ENCODE data around the gene GSDMA. TPM values are rescaled to one million over a fixed set of nuclear protein-coding genes. Genes with fewer than 3 reads are reported as not detected.
"Not testable (repeated sequence)": the region's sequence is repeated elsewhere in the genome, so short reads cannot be mapped to it uniquely, and the experiment has no call there.

The GSDMA gene
- total and polyA plus RNA-seq, 9 donors, result 0.09 to 0.24 (median 0.17) TPM; not detected in 1

DNA sequence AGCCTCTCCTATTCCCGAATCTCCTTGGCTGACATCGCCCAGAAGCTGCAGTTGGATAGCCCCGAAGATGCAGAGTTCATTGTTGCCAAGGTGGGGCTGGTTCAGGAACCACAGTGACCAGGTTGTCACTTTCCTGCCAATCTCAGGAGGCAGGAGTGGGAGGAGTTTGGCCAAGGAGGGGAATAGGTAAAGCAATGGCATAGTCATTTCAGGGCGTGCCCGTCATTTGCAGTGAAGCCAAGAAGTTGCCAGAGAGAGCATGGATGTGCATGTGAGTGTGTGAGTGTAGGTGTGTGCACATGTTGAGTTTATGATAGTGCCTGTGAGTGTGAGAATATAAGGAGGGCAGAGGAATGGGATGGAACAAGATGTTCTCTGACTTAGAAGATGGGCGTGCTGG is 32.6 kb downstream of the GSDMA start:
- peaks cover 67% of the 10 kb centered on the region for H3K36me3 ChIP-seq (ENCODE audit: control insufficient read depth, insufficient read depth, low read length)
- H3K27ac ChIP-seq (ENCODE audit: low read length), result peak overlapping the region; percentile 11
- no peaks in the 10 kb centered on the region for H3K9me3 ChIP-seq (replicated peaks; ENCODE audit: control insufficient read depth, low read depth, low read length)
- H3K27me3 ChIP-seq (ENCODE audit: control insufficient read depth, insufficient read depth, low read length), result no peaks in the 10 kb centered on the region
- DNase-seq, result no peak
- H3K4me1 ChIP-seq (ENCODE audit: control insufficient read depth, insufficient read depth, low read length), result peaks cover 6% of the 10 kb centered on the region
- no peak overlapping the region for H3K4me3 ChIP-seq (ENCODE audit: low read length)
- WGBS (ENCODE audit: insufficient coverage), result 98% methylated on average over 6 of the region's 6 CpGs

DNA sequence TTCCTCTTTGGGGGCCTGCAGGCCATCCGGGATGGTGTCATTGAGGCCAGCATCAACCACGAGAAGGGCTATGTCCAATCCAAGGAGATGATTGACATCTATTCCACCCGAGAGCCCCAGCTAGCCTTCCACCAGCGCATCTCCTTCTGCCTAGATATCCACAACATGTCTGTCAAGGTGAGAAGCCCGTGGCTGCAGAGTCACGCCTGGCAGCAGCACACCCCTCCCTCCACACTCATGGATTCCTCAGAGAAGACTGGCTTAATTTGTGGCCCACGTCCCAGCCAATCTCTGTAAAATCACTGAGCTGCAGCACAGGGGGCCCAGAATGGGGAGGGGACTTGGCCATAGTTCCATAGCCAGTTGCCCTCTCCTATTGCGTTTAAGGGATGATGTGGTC is 33.4 kb downstream of the GSDMA start:
- Histone ChIP-seq H3K4me1 (ENCODE audit: control insufficient read depth, insufficient read depth, low read length) (peaks cover 6% of the 10 kb centered on the region), H3K9me3 (replicated peaks; ENCODE audit: control insufficient read depth, low read depth, low read length) (no peaks in the 10 kb centered on the region), H3K4me3 (ENCODE audit: low read length) (no peak overlapping the region), H3K27me3 (ENCODE audit: control insufficient read depth, insufficient read depth, low read length) (no peaks in the 10 kb centered on the region), H3K27ac (ENCODE audit: low read length) (no peak overlapping the region), H3K36me3 (ENCODE audit: control insufficient read depth, insufficient read depth, low read length) (peaks cover 60% of the 10 kb centered on the region)
- DNase-seq, result no peak
- 79% methylated on average over 2 of the region's 8 CpGs for WGBS (ENCODE audit: insufficient coverage)

DNA sequence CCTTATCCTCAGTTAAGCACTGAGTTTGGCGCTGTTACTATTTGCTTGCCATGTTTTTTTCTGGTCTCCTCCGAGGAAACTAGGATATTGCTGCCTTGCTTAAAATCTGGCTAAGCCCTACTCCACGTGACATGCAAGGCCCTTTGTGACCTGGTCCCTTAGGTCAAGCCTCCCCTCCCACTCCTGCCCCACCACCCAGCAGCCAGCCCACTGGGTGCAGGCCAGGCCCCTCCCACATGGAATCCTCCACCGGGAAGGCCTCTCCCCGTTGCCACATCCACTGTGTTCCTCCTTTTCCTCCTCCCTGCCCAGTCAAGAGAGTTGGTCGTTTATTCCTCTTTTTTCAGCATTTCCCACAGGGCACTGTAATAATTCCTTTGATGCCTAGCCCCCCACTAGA is 34.0 kb downstream of the GSDMA start:
- Histone ChIP-seq H3K4me3 (ENCODE audit: low read length) (no peak overlapping the region), H3K27me3 (ENCODE audit: control insufficient read depth, insufficient read depth, low read length) (no peaks in the 10 kb centered on the region), H3K27ac (ENCODE audit: low read length) (no peak overlapping the region), H3K36me3 (ENCODE audit: control insufficient read depth, insufficient read depth, low read length) (peaks cover 54% of the 10 kb centered on the region), H3K4me1 (ENCODE audit: control insufficient read depth, insufficient read depth, low read length) (peaks cover 6% of the 10 kb centered on the region), H3K9me3 (replicated peaks; ENCODE audit: control insufficient read depth, low read depth, low read length) (no peaks in the 10 kb centered on the region)
- 41% methylated on average over 5 of the region's 6 CpGs for WGBS (ENCODE audit: insufficient coverage)
- DNase-seq, result no peak

DNA sequence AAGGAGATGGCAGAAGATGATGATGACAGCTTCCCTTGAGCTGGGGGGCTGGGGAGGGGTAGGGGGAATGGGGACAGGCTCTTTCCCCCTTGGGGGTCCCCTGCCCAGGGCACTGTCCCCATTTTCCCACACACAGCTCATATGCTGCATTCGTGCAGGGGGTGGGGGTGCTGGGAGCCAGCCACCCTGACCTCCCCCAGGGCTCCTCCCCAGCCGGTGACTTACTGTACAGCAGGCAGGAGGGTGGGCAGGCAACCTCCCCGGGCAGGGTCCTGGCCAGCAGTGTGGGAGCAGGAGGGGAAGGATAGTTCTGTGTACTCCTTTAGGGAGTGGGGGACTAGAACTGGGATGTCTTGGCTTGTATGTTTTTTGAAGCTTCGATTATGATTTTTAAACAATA is 34.7 kb downstream of the GSDMA start:
- no peaks in the 10 kb centered on the region for H3K9me3 ChIP-seq (replicated peaks; ENCODE audit: control insufficient read depth, low read depth, low read length)
- WGBS (ENCODE audit: insufficient coverage), result no CpG with 5 or more reads among the region's 4 CpGs
- H3K4me3 ChIP-seq (ENCODE audit: low read length), result no peak overlapping the region
- no peak overlapping the region for H3K27ac ChIP-seq (ENCODE audit: low read length)
- DNase-seq, result no peak
- peaks cover 6% of the 10 kb centered on the region for H3K4me1 ChIP-seq (ENCODE audit: control insufficient read depth, insufficient read depth, low read length)
- H3K27me3 ChIP-seq (ENCODE audit: control insufficient read depth, insufficient read depth, low read length), result no peaks in the 10 kb centered on the region
- peaks cover 47% of the 10 kb centered on the region for H3K36me3 ChIP-seq (ENCODE audit: control insufficient read depth, insufficient read depth, low read length)

DNA sequence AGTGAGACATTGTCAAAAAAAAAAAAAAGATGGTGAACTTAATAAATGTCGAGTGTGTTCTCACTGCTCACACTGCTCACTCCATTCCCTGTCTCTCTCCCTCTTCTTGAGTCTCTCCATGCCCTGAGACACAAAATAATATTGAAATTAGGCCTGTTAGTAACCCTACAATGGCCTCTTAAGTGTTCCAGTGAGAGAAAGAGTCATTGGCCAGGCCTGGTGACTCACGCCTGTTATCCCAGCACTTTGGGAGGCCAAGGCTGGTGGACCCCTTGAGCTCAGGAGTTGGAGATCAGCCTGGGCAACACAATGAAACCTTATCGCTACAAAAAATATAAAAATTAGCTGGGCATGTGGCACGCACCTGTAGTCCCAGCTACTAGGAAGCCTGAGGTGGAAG is 36.3 kb downstream of the GSDMA start:
- no peak overlapping the region for H3K4me3 ChIP-seq (ENCODE audit: low read length)
- no peaks in the 10 kb centered on the region for H3K27me3 ChIP-seq (ENCODE audit: control insufficient read depth, insufficient read depth, low read length)
- H3K27ac ChIP-seq (ENCODE audit: low read length), result no peak overlapping the region
- H3K4me1 ChIP-seq (ENCODE audit: control insufficient read depth, insufficient read depth, low read length), result peaks cover 3% of the 10 kb centered on the region
- no peak for DNase-seq
- H3K9me3 ChIP-seq (replicated peaks; ENCODE audit: control insufficient read depth, low read depth, low read length), result no peaks in the 10 kb centered on the region
- peaks cover 31% of the 10 kb centered on the region for H3K36me3 ChIP-seq (ENCODE audit: control insufficient read depth, insufficient read depth, low read length)
- 72% methylated on average over 2 of the region's 4 CpGs for WGBS (ENCODE audit: insufficient coverage)

DNA sequence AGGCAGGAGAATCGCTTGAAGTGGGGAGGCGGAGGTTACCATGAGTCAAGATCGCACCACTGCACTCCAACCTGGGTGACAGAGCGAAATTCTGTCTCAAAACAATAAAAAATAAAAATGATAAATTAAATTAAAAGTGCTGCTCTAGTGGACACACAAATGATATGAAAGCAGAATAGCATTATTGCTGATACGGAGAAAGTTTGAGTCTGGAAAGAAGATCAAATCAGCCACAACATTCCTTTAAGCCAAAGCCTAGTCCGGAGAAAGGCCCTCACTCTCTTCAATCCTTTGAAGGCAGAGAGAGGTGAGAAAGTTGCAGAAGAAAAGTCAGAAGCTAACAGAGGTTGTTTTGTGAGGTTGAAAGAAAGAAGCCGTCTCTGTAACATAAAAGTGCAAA is 37.4 kb downstream of the GSDMA start:
- peaks cover 2% of the 10 kb centered on the region for H3K4me1 ChIP-seq (ENCODE audit: control insufficient read depth, insufficient read depth, low read length)

DNA sequence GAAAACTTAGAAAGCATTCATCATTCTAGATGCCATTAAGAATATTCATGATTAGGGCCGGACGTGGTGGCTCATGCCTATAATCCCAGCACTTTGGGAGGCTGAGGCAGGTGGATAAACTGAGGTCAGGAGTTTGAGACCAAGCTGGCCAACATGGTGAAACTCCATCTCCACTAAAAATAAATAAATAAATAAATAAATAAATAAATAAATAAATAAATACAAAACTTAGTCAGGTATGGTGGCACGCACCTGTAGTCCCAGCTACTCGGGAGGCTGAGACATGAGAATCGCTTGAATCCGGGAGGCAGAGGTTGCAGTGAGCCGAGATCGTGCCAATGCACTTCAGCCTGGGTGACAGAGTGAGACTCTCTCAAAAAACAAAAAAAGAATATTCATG is 38.5 kb downstream of the GSDMA start:
- not testable (repeated sequence) for H3K4me1 ChIP-seq (ENCODE audit: control insufficient read depth, insufficient read depth, low read length); H3K27me3 ChIP-seq (ENCODE audit: control insufficient read depth, insufficient read depth, low read length); H3K4me3 ChIP-seq (ENCODE audit: low read length); H3K27ac ChIP-seq (ENCODE audit: low read length); H3K9me3 ChIP-seq (replicated peaks; ENCODE audit: control insufficient read depth, low read depth, low read length); DNase-seq
- no CpG with 5 or more reads among the region's 8 CpGs for WGBS (ENCODE audit: insufficient coverage)
- peaks cover 10% of the 10 kb centered on the region for H3K36me3 ChIP-seq (ENCODE audit: control insufficient read depth, insufficient read depth, low read length)

More for the DNA sequence above, 37.4 kb downstream of the GSDMA start:
- Histone ChIP-seq H3K9me3 (replicated peaks; ENCODE audit: control insufficient read depth, low read depth, low read length) (no peaks in the 10 kb centered on the region), H3K36me3 (ENCODE audit: control insufficient read depth, insufficient read depth, low read length) (peaks cover 20% of the 10 kb centered on the region), H3K4me3 (ENCODE audit: low read length) (no peak overlapping the region), H3K27me3 (ENCODE audit: control insufficient read depth, insufficient read depth, low read length) (no peaks in the 10 kb centered on the region), H3K27ac (ENCODE audit: low read length) (no peak overlapping the region)
- no peak for DNase-seq
- WGBS (ENCODE audit: insufficient coverage), result 100% methylated on average over 1 of the region's 7 CpGs

DNA sequence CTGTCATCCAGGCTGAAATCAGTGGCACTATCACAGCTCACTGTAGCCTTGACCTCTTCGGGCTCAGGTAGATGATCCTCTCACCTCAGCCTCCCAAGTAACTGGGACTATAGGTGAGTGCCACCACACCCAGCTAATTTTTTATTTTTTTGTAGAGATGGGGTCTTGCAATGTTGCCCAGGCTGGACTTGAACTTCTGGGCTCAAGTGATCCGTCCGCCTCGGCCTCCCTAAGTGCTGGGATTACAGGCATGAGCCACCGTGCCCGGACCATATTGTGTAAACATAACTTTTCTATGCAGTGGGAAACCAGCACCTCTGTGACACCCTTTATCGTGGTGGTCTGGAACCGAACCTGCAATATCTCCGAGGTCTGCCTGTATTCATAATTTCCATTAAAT is 41.3 kb downstream of the GSDMA start:
- H3K36me3 ChIP-seq (ENCODE audit: control insufficient read depth, insufficient read depth, low read length), result no peaks in the 10 kb centered on the region
- no peaks in the 10 kb centered on the region for H3K27me3 ChIP-seq (ENCODE audit: control insufficient read depth, insufficient read depth, low read length)
- WGBS (ENCODE audit: insufficient coverage), result 89% methylated on average over 8 of the region's 9 CpGs
- no peak overlapping the region for H3K4me3 ChIP-seq (ENCODE audit: low read length)
- no peak overlapping the region for H3K27ac ChIP-seq (ENCODE audit: low read length)
- no peaks in the 10 kb centered on the region for H3K4me1 ChIP-seq (ENCODE audit: control insufficient read depth, insufficient read depth, low read length)
- no peaks in the 10 kb centered on the region for H3K9me3 ChIP-seq (replicated peaks; ENCODE audit: control insufficient read depth, low read depth, low read length)
- no peak for DNase-seq

DNA sequence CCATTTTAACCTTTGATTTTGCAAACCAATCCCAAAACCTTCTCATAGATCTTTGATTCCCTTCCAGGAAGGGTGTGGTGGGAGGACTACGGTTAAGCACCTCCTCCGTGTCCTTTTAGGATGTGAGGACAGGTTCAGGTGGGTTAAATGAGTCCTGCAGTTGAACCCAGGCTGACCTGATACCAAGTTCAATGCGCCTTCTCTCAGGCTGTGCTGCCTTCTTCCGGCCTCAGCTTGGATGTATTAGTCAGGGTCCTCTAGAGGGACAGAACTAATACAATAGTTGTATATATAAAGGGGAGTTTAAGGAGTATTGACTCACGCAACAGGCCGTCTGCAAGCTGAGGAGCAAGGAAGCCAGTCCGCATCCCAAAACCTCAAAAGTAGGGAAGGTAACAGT is 41.9 kb downstream of the GSDMA start:
- H3K36me3 ChIP-seq (ENCODE audit: control insufficient read depth, insufficient read depth, low read length), result no peaks in the 10 kb centered on the region
- DNase-seq, result no peak
- no peaks in the 10 kb centered on the region for H3K27me3 ChIP-seq (ENCODE audit: control insufficient read depth, insufficient read depth, low read length)
- no peaks in the 10 kb centered on the region for H3K4me1 ChIP-seq (ENCODE audit: control insufficient read depth, insufficient read depth, low read length)
- 91% methylated on average over 4 of the region's 7 CpGs for whole genome bisulfite sequencing (ENCODE audit: insufficient coverage)
- H3K4me3 ChIP-seq (ENCODE audit: low read length), result no peak overlapping the region
- H3K27ac ChIP-seq (ENCODE audit: low read length), result no peak overlapping the region
- H3K9me3 ChIP-seq (replicated peaks; ENCODE audit: control insufficient read depth, low read depth, low read length), result no peaks in the 10 kb centered on the region

DNA sequence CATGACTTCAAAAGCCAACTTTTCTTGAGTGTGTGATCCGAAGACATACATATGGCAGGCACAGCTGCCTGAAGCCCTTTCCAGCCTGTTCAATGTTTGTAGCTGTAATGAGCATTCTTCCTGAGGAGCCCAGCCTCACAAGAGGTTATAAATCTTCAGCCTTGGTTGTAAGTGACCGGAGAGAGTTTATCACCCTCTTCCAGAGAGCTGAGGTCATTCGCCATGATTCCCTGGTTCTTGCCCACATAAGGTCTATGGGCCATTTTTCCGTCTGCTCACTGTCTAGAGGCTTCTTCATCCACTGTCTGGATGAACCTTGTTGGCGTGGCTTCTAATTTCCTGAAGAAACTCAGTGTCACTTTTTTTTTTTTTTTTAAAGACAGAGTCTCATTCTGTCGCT is 42.7 kb downstream of the GSDMA start:
- no peak overlapping the region for H3K27ac ChIP-seq (ENCODE audit: low read length)
- 56% methylated on average over 4 of the region's 6 CpGs for WGBS (ENCODE audit: insufficient coverage)
- H3K27me3 ChIP-seq (ENCODE audit: control insufficient read depth, insufficient read depth, low read length), result no peaks in the 10 kb centered on the region
- DNase-seq, result no peak
- no peaks in the 10 kb centered on the region for H3K36me3 ChIP-seq (ENCODE audit: control insufficient read depth, insufficient read depth, low read length)
- no peaks in the 10 kb centered on the region for H3K4me1 ChIP-seq (ENCODE audit: control insufficient read depth, insufficient read depth, low read length)
- no peak overlapping the region for H3K4me3 ChIP-seq (ENCODE audit: low read length)
- no peaks in the 10 kb centered on the region for H3K9me3 ChIP-seq (replicated peaks; ENCODE audit: control insufficient read depth, low read depth, low read length)

DNA sequence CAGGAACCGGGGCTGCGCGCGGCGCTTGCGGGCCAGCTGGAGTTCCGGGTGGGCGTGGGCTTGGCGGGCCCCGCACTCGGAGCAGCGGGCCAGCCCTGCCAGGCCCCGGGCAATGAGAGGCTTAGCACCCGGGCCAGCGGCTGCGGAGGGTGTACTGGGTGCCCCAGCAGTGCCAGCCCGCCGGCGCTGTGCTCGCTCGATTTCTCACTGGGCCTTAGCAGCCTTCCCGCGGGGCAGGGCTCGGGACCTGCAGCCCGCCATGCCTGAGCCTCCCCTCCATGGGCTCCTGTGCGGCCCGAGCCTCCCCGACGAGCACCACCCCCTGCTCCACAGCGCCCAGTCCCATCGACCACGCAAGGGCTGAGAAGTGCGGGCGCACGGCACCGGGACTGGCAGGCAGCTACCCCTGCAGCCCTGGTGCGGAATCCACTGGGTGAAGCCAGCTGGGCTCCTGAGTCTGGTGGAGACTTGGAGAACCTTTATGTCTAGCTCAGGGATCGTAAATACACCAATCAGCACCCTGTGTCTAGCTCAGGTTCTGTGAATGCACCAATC is 48.2 kb downstream of the GSDMA start:
- not testable (repeated sequence) for H3K4me3 ChIP-seq (ENCODE audit: low read length); H3K27me3 ChIP-seq (ENCODE audit: control insufficient read depth, insufficient read depth, low read length); H3K36me3 ChIP-seq (ENCODE audit: control insufficient read depth, insufficient read depth, low read length); H3K9me3 ChIP-seq (replicated peaks; ENCODE audit: control insufficient read depth, low read depth, low read length); H3K27ac ChIP-seq (ENCODE audit: low read length); DNase-seq
- peaks cover 24% of the 10 kb centered on the region for H3K4me1 ChIP-seq (ENCODE audit: control insufficient read depth, insufficient read depth, low read length)
- WGBS (ENCODE audit: insufficient coverage), result 94% methylated on average over 32 of the region's 38 CpGs
